Prostate gland (tissue), 2 donors: ENCODE results near the gene CTNNA3.

ENCODE experiments used
- CTCF ChIP-seq, 4 experiments: fragments of 200-600 bp in 2 of 4; fragments of 450-650 bp in 2 of 4; sonication (generic) in 2 of 4; IDR thresholded peaks; 1 replicate in 3 of 4; 2 replicates in 1 of 4; pipeline ENCODE4 v1.5.1; 2016 to 2019; ENCODE audit warnings: antibody characterized with exemption in 4 of 4, mild to moderate bottlenecking in 2 of 4, moderate library complexity in 2 of 4
- POLR2AphosphoS5 ChIP-seq: sonication (generic); formaldehyde crosslinking; IDR thresholded peaks from one replicate; pipeline ENCODE4 v1.6.1; 2017; ENCODE audit warnings: antibody characterized with exemption

- TF ChIP-seq CTCF (IDR thresholded peaks at IDR 0.05) (no peak), POLR2AphosphoS5 (no peak)
Observed at GRCh38 chr10:66259836-66260235, 1436.2 kb downstream of the CTNNA3 start.
